GM21390 (cell line): ENCODE measurements around the gene S100Z.
"Not testable (repeated sequence)": the region's sequence is repeated elsewhere in the genome, so short reads cannot be mapped to it uniquely, and the experiment has no call there.

Experiments used
- ATAC-seq: cut with Tn5 transposase; IDR thresholded peaks from one replicate; pipeline ENCODE4 v1.9.1; 2021; ENCODE audit not compliant: unreplicated experiment

Gene S100Z

DNA sequence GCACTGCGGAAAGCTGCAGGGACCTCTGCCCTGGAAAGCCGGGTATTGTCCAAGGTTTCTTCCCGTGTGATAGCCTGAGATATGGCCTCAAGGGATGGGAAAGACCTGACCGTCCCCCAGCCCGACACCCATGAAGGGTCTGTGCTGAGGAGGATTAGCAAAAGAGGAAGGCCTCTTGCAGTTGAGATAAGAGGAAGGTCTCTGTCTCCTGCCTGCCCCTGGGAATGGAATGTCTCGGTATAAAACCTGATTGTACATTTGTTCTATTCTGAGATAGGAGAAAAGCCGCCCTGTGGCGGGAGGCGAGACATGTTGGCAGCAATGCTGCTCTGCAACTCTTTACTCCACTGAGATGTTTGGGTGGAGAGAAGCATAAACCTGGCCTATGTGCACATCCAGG, 95.4 kb downstream of the S100Z start:
- ATAC-seq: not testable (repeated sequence)

DNA sequence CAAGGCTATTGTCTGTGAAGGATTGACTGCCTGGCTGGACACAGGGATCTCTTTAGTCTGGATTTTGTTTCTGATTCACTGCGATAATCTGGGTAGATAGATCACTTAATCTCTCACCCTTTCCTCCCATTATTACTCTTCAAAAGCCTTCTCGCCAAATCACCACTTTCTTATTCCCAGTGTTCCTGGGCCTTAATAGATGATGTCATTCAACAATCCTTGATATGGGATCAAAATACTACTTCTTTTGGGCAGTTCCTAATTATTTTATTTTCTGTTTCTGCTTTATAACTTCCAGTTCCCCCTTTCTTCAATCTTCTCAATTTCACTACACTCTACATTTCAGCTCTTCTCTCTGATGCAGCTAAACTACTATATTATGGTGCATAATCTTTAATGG, 96.3 kb downstream of the S100Z start:
- no peak for ATAC-seq

DNA sequence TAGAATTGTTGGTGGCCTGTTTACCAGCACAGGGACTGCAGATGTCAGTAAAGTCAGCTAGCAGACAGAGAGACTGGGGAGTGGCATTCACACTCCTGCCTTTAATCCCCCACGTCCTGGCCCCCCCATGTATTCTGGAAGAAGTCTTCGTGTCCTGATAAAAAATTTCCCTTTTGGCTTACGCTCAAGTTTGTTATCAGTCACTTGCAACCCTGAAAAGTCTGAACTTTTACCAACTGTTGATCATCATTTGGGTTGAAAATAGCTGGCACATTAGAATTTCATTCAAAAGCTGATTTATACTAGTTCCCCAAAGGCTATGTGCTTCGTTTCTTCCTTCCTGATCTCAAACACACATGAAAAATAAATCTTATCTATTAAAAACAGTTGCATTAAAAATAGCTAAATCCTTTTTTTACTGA, 97.3 kb downstream of the S100Z start:
- ATAC-seq: no peak

DNA sequence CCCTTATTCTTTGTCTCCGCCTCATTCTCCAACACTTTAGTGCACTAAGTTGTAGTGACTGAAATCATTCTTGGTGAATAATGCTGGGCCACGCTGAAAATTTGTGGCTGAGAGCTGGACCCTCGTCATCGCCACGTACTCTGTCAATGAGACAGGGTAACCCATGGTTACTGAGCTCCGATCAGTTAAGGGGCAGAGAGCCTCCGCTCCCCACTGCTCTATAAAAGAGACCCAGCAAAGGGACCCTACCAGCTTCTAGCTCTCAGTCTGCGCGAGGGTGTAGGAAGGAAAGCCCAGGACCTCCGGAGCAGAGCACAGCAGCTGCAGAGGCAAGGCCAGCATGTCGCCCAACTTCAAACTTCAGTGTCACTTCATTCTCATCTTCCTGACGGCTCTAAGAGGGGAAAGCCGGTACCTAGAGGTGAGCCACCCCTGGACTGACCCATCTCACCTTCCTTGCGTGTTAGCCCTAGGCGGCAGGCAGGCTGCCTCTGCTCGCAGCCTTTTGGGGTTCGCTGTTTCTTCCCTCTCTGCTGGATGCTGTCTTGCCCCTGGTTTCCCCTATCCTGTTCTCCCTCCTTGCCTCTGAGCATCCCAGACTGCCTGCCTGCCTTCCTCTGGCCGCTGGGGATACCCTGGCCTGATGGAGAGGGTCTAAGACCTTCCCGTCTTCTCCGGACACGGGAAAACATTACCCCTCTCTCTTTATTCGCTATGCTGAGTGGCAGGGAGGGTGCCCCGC, 103.2 kb downstream of the S100Z start, which contains the start of gene CRHBP:
Gene CRHBP, plus strand, starts transcription at position 251 of the 742 bp plus-strand sequence. Its CDS starts 90 bp downstream, at position 341.
- ATAC-seq: no peak

DNA sequence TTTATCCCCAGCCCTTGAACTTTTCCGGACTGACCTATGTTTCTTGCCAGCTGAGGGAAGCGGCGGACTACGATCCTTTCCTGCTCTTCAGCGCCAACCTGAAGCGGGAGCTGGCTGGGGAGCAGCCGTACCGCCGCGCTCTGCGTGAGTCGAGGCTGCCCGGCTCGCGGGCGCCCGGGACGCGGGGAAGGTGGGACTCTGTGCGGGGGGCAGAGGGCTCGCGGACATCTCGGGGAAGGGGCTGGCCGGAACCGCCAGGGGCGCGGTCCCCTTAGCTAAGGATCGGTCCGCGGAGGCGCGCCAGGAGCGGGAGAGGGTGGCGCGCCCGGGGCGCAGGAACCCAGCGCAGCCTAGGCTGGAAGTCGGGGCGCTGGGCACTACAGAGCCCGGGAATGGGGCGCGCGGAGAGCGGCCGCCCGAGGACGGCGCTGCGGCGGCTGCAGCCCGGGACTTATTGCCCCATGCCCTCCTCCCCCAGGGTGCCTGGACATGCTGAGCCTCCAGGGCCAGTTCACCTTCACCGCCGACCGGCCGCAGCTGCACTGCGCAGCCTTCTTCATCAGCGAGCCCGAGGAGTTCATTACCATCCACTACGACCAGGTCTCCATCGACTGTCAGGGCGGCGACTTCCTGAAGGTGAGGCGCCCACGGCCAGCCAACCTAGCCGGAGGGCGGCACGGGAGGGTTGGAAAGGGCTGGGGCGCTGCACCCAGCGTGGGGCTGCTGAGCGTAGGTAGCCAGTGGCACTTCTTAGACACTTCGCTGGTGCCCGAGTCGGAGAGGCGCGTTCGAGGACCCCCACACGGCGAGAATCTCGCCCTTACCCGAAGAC, 104.0 kb downstream of the S100Z start:
- ATAC-seq: no peak

DNA sequence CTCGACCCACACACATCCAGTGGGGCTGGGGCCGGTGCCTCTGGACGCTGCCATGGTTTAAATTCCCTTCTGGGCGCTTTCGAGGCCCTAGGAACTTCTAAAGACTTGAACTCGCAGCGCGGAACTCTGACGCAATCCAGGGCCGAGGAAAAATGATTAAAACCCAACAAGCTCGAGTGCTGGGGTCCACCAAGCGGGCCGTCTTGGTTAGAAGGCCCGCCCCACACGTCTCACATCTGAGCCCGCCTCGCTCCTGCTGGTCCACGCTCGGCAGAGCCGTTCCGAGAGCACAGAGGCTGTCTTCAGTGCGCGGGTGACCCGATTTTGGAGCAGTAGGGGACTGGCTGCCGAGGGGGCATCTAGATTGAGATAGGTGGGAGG, 104.6 kb downstream of the S100Z start:
- ATAC-seq: no peak

DNA sequence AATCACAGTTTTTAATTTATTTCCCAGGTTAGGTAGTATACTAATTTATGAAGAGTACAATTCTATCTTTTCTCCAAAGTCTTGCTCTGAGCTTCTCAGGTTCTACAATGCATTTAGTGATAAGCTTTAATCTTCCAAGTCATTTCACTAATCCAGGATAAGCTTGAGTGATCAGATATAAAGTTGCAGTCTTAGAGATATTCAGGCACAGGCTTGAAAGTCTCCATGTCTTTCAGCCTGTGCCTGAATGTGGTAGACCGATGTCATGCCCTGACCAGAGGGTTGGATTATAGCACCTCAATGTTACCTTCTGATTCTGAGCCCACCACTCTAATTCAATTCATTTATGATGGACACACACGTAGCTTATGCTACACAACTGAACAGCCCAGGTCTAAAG, 106.2 kb downstream of the S100Z start:
- no peak for ATAC-seq

DNA sequence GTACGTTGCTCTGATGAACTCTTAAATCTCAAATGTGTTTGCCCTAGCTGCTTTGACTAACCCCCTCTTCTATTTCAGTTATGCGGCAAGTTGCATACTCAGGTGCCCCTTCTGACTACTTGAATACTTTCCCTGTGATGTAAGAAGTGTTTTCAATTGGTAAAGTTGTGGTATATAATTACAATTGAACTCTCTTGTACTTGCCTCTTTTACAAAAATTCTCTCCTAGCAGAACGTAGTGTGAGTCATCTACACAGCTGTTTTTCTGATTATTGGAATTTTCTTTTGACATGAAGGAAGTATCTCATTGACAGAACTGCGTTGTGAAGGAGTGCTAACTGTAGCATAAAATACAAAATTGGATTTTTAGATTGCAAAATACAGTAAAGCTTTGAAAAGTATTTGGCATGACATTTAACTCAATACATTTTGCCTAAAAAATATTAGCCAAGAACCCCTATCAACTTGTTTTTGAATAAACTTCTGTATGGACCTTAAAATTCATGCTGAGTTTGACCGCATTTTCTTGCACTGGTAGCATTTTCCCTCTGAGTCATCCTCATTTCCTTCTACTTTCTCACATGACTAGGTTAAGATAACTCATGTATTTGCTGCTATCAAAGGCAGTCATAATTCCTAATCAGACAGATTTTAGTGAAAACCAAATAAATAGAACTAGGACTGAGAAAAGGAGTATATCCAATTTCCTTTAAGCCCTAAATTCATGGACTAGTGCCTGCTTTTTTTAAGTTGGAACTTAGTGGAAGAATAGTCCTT, 109.4 kb downstream of the S100Z start:
- ATAC-seq: no peak

DNA sequence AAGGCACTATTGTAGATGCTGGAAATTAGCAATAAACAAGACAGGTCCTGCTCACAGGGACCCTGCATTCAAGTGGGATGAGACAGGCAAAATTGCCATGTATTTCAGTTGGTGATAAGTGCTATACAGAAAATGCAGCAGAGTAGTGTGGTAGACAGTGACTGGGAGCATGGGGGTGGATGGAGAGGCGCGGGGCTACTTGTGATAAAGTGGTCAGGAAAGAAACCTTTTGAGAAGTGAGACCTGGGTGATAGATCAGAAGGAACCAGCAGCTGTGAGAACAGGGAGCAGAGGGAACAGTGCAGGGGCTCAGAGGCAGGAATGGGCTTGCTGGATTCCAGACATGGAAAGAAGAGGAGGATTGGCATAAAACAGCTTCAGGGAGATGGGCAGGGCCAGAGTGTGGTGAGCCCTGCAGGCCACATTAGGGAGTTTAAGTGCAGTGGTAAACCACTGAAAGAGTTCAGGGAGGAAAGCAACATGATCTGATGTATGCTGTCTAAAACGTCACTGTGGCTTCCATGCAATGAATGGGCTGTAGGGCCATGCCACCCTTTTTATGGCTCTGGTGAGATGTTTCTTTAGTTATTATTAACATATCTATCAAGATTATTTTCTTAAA, 110.3 kb downstream of the S100Z start:
- ATAC-seq: peak; percentile 81

DNA sequence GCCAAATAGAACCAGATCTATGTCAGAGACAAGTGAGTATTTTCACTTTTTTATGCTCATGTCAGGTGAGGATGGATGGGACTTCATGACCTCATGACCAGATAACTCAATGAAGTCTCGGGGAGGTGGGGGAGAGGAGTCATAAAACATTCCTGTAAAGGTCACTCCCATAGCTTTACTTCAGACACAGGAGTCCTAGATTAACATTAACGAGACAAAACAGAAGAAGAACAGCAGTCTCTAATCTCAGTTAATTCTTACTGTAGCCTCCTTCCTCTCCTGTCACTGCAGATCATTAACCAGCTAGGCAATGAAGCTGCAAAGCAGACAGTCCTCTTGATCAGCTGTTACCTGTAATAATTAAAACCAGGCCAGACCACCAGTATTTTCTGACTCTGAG, 114.2 kb downstream of the S100Z start:
- no peak for ATAC-seq
